ENCODE data around the gene H2AZ2.

The H2AZ2 gene

GRCh38 chr7:44847920-44848634 is at the start of gene H2AZ2:
Gene H2AZ2 (minus strand): TSS chr7:44848087. CDS start chr7:44847971, 116 bp downstream.
- peak; percentile 99 to 100 for DNase-seq (ENCODE audit: extremely low read depth in 1 of 2, low read depth in 1 of 2)

GRCh38 chr7:44897309-44897708 is 49.4 kb upstream of the H2AZ2 start:
- no peak for DNase-seq (ENCODE audit: extremely low read depth in 1 of 2, low read depth in 1 of 2)

GRCh38 chr7:44894888-44895580 is 47.1 kb upstream of the H2AZ2 start:
- DNase-seq (ENCODE audit: extremely low read depth in 1 of 2, low read depth in 1 of 2) = no peak

- no peak for DNase-seq (ENCODE audit: extremely low read depth in 1 of 2, low read depth in 1 of 2)
These were observed 45.9 kb upstream of the H2AZ2 start for GRCh38 chr7:44893710-44894234.

- DNase-seq (ENCODE audit: extremely low read depth in 1 of 2, low read depth in 1 of 2) = no peak
These were observed 43.9 kb upstream of the H2AZ2 start for GRCh38 chr7:44891791-44892190.

GRCh38 chr7:44891372-44891771 is 43.5 kb upstream of the H2AZ2 start:
- DNase-seq (ENCODE audit: extremely low read depth in 1 of 2, low read depth in 1 of 2) = peak in 1 of 2 donors; percentile 10

GRCh38 chr7:44889086-44889781 is 41.3 kb upstream of the H2AZ2 start:
- no peak for DNase-seq (ENCODE audit: extremely low read depth in 1 of 2, low read depth in 1 of 2)

- DNase-seq (ENCODE audit: extremely low read depth in 1 of 2, low read depth in 1 of 2) = no peak
These were observed 39.4 kb upstream of the H2AZ2 start for GRCh38 chr7:44887293-44887692.

- DNase-seq (ENCODE audit: extremely low read depth in 1 of 2, low read depth in 1 of 2) = peak; percentile 96 to 98
These were observed 37.8 kb upstream of the H2AZ2 start, which contains the start of gene PURB for GRCh38 chr7:44885394-44886317. Gene PURB (minus strand): TSS chr7:44885530. CDS start chr7:44885348, 182 bp downstream.

- DNase-seq (ENCODE audit: extremely low read depth in 1 of 2, low read depth in 1 of 2) = peak; percentile 20 to 33
These were observed 36.9 kb upstream of the H2AZ2 start for GRCh38 chr7:44884621-44885393.

GRCh38 chr7:44883961-44884620 is 36.2 kb upstream of the H2AZ2 start:
- no peak for DNase-seq (ENCODE audit: extremely low read depth in 1 of 2, low read depth in 1 of 2)

- no peak for DNase-seq (ENCODE audit: extremely low read depth in 1 of 2, low read depth in 1 of 2)
These were observed 35.0 kb upstream of the H2AZ2 start for GRCh38 chr7:44882899-44883298.

GRCh38 chr7:44881610-44882009 is 33.7 kb upstream of the H2AZ2 start:
- no peak for DNase-seq (ENCODE audit: extremely low read depth in 1 of 2, low read depth in 1 of 2)

GRCh38 chr7:44881066-44881600 is 33.2 kb upstream of the H2AZ2 start:
- no peak for DNase-seq (ENCODE audit: extremely low read depth in 1 of 2, low read depth in 1 of 2)

GRCh38 chr7:44880317-44881018 is 32.6 kb upstream of the H2AZ2 start:
- DNase-seq (ENCODE audit: extremely low read depth in 1 of 2, low read depth in 1 of 2) = no peak

- no peak for DNase-seq (ENCODE audit: extremely low read depth in 1 of 2, low read depth in 1 of 2)
These were observed 28.5 kb upstream of the H2AZ2 start for GRCh38 chr7:44876393-44876792.

GRCh38 chr7:44875241-44875640 is 27.4 kb upstream of the H2AZ2 start:
- no peak for DNase-seq (ENCODE audit: extremely low read depth in 1 of 2, low read depth in 1 of 2)

- no peak for DNase-seq (ENCODE audit: extremely low read depth in 1 of 2, low read depth in 1 of 2)
These were observed 24.9 kb upstream of the H2AZ2 start for GRCh38 chr7:44872787-44873186.
